ENCODE measurements around the gene TST.

DNA sequence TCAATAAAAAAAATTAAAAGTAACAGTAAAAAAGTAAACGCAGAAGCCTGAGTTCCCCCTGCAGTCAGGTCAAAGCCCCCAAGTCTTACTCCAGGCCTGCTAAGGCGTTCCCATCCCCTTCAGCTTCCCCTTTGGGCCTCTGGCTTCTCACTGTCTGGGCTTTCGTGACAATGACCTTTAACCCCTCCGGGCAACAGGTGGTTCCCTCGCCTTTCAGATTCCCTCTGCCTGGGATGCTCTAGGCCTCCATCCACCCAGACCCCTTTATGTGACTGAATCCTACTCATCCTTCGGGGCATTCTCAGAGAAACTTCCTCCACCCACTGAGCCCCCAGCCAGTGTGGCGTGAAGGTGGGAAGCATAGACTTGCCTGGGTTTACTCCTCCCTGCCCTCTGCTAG lies 8.3 kb upstream of the TST start:
- TF ChIP-seq, protein P1, sequence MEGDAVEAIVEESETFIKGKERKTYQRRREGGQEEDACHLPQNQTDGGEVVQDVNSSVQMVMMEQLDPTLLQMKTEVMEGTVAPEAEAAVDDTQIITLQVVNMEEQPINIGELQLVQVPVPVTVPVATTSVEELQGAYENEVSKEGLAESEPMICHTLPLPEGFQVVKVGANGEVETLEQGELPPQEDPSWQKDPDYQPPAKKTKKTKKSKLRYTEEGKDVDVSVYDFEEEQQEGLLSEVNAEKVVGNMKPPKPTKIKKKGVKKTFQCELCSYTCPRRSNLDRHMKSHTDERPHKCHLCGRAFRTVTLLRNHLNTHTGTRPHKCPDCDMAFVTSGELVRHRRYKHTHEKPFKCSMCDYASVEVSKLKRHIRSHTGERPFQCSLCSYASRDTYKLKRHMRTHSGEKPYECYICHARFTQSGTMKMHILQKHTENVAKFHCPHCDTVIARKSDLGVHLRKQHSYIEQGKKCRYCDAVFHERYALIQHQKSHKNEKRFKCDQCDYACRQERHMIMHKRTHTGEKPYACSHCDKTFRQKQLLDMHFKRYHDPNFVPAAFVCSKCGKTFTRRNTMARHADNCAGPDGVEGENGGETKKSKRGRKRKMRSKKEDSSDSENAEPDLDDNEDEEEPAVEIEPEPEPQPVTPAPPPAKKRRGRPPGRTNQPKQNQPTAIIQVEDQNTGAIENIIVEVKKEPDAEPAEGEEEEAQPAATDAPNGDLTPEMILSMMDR (conservative IDR thresholded peaks at IDR 0.05; ENCODE audit: low read length), result no peak
- TF ChIP-seq EZH2phosphoT487 (IDR thresholded peaks at IDR 0.05; ENCODE audit: borderline replicate concordance), result no peak
